ENCODE results near the gene GGCT. TPM values are rescaled to one million over a fixed set of nuclear protein-coding genes. Genes with fewer than 3 reads are reported as not detected.
A peak's percentile ranks its signal among the peaks of the same experiment; 100 is the strongest.

Gene GGCT
- total and polyA plus RNA-seq, 9 donors = 17.9 to 36.1 (median 25.7) TPM

GRCh38 chr7:30478349-30479201 is 26.1 kb downstream of the GGCT start, which contains the start of gene NOD1:
NOD1 (minus strand) TSS chr7:30478784; CDS start chr7:30456921, 21,863 bp downstream.
- H3K36me3 ChIP-seq = no peaks in the 10 kb centered on the region
- TF ChIP-seq POLR2A (IDR thresholded peaks at IDR 0.05) = peak; percentile 50
- TF ChIP-seq EP300 (IDR thresholded peaks at IDR 0.05) = no peak
- peak in 1 of 3 donors; percentile 18 for TF ChIP-seq CTCF (IDR thresholded peaks at IDR 0.05)
- no peaks in the 10 kb centered on the region for H3K9me3 ChIP-seq
- H3K4me3 ChIP-seq = peak within 1 kb of the TSS; percentile 65
- peaks cover 16% of the 10 kb centered on the region for H3K4me1 ChIP-seq (ENCODE audit: insufficient read depth)
- peak within 1 kb of the TSS; percentile 71 to 87 for H3K27ac ChIP-seq
- H3K27me3 ChIP-seq = no peaks in the 10 kb centered on the region
- peak; percentile 73 to 84 (median 81) for DNase-seq
- 0 to 1% (median 0%) methylated on average over 57 to 77 of the region's 77 CpGs for WGBS, 3 donors
- intact Hi-C loops (cut with DNase I) = no loop called here

- Histone ChIP-seq H3K9me3 (no peaks in the 10 kb centered on the region), H3K36me3 (no peaks in the 10 kb centered on the region), H3K27ac (peak overlapping the region in 1 of 2 donors; percentile 6), H3K27me3 (no peaks in the 10 kb centered on the region), H3K4me3 (peak overlapping the region; percentile 3), H3K4me1 (ENCODE audit: insufficient read depth) (peaks cover 32% of the 10 kb centered on the region)
- intact Hi-C loops (cut with DNase I) = no loop called here
- no peak for TF ChIP-seq POLR2A (IDR thresholded peaks at IDR 0.05)
- no peak for TF ChIP-seq CTCF (IDR thresholded peaks at IDR 0.05)
- TF ChIP-seq EP300 (IDR thresholded peaks at IDR 0.05) = no peak
- WGBS, 3 donors = 87 to 91% (median 90%) methylated on average over 10 of the region's 10 CpGs
- no peak for DNase-seq
Measured at GRCh38 chr7:30476459-30477145, 28.0 kb downstream of the GGCT start.

GRCh38 chr7:30475580-30475979 is 29.0 kb downstream of the GGCT start:
- no peaks in the 10 kb centered on the region for H3K27me3 ChIP-seq
- peaks cover 39% of the 10 kb centered on the region for H3K4me1 ChIP-seq (ENCODE audit: insufficient read depth)
- no peak for DNase-seq
- no peaks in the 10 kb centered on the region for H3K9me3 ChIP-seq
- H3K27ac ChIP-seq = peak overlapping the region in 1 of 2 donors; percentile 81
- no peak overlapping the region for H3K4me3 ChIP-seq
- 68 to 77% (median 69%) methylated on average over 6 of the region's 6 CpGs for WGBS, 3 donors
- TF ChIP-seq EP300 (IDR thresholded peaks at IDR 0.05) = no peak
- no peaks in the 10 kb centered on the region for H3K36me3 ChIP-seq
- intact Hi-C loops (cut with DNase I) = no loop called here

GRCh38 chr7:30474893-30475292 is 29.7 kb downstream of the GGCT start:
- peak in 1 of 5 donors; percentile 64 for DNase-seq
- H3K36me3 ChIP-seq = no peaks in the 10 kb centered on the region
- H3K27ac ChIP-seq = peak overlapping the region in 1 of 2 donors; percentile 81
- H3K9me3 ChIP-seq = no peaks in the 10 kb centered on the region
- peaks cover 43% of the 10 kb centered on the region for H3K4me1 ChIP-seq (ENCODE audit: insufficient read depth)
- 7 to 12% (median 9%) methylated on average over 2 of the region's 2 CpGs for WGBS, 3 donors
- TF ChIP-seq POLR2A (IDR thresholded peaks at IDR 0.05) = no peak
- TF ChIP-seq EP300 (IDR thresholded peaks at IDR 0.05) = no peak
- no peak for TF ChIP-seq CTCF (IDR thresholded peaks at IDR 0.05)
- H3K27me3 ChIP-seq = no peaks in the 10 kb centered on the region
- intact Hi-C loops (cut with DNase I) = no loop called here
- no peak overlapping the region for H3K4me3 ChIP-seq
